Neuron (in vitro differentiated cells): Measurements from ENCODE around the gene TECPR2.

Experiments used
- H2AFZ ChIP-seq: one replicate; pipeline ENCODE4 v1.6.1; 2013; ENCODE audit warnings: low read depth, mild to moderate bottlenecking, inconsistent platforms, low read length, moderate library complexity
- H3K27me3 ChIP-seq: one replicate; pipeline ENCODE4 v1.6.1; 2013; ENCODE audit warnings: low read length; ENCODE audit not compliant: insufficient read depth
- H3K36me3 ChIP-seq: one replicate; pipeline ENCODE4 v1.6.1; 2013; ENCODE audit warnings: low read length; ENCODE audit not compliant: insufficient read depth
- H3K4me1 ChIP-seq: one replicate; pipeline ENCODE4 v1.6.1; 2013; ENCODE audit warnings: low read length; ENCODE audit not compliant: insufficient read depth
- H3K4me3 ChIP-seq: 2 replicates; pipeline ENCODE4 v1.5.1; 2013; ENCODE audit warnings: mild to moderate bottlenecking, low read length, moderate library complexity
- H3K9me3 ChIP-seq: one replicate; pipeline ENCODE4 v1.6.1; 2013; ENCODE audit warnings: low read length

The TECPR2 gene

GRCh38 chr14:102493096-102493495 is 130.4 kb downstream of the TECPR2 start:
- no peaks in the 10 kb centered on the region for H3K9me3 ChIP-seq
- H3K4me3 ChIP-seq: no peak overlapping the region
- no peak overlapping the region for H2AFZ ChIP-seq
- H3K27me3 ChIP-seq: no peaks in the 10 kb centered on the region
- peaks cover under 1% of the 10 kb centered on the region for H3K36me3 ChIP-seq
- no peaks in the 10 kb centered on the region for H3K4me1 ChIP-seq

GRCh38 chr14:102493585-102493984 is 130.8 kb downstream of the TECPR2 start:
- H3K27me3 ChIP-seq: no peaks in the 10 kb centered on the region
- peaks cover 5% of the 10 kb centered on the region for H3K36me3 ChIP-seq
- no peak overlapping the region for H2AFZ ChIP-seq
- no peaks in the 10 kb centered on the region for H3K9me3 ChIP-seq
- no peak overlapping the region for H3K4me3 ChIP-seq
- no peaks in the 10 kb centered on the region for H3K4me1 ChIP-seq

GRCh38 chr14:102495491-102496330 is 133.0 kb downstream of the TECPR2 start:
- Histone ChIP-seq H3K4me3 (no peak overlapping the region), H3K4me1 (no peaks in the 10 kb centered on the region), H3K9me3 (no peaks in the 10 kb centered on the region), H3K27me3 (no peaks in the 10 kb centered on the region), H3K36me3 (peaks cover 11% of the 10 kb centered on the region), H2AFZ (no peak overlapping the region)

GRCh38 chr14:102496331-102496691 is 133.6 kb downstream of the TECPR2 start:
- Histone ChIP-seq H3K9me3 (no peaks in the 10 kb centered on the region), H3K4me1 (no peaks in the 10 kb centered on the region), H2AFZ (no peak overlapping the region), H3K27me3 (no peaks in the 10 kb centered on the region), H3K4me3 (no peak overlapping the region), H3K36me3 (peaks cover 11% of the 10 kb centered on the region)

- peaks cover 11% of the 10 kb centered on the region for H3K36me3 ChIP-seq
- no peaks in the 10 kb centered on the region for H3K4me1 ChIP-seq
- no peaks in the 10 kb centered on the region for H3K9me3 ChIP-seq
- no peaks in the 10 kb centered on the region for H3K27me3 ChIP-seq
- no peak overlapping the region for H2AFZ ChIP-seq
- no peak overlapping the region for H3K4me3 ChIP-seq
Observed at GRCh38 chr14:102496958-102497744, 134.4 kb downstream of the TECPR2 start.

- Histone ChIP-seq H3K27me3 (no peaks in the 10 kb centered on the region), H3K9me3 (no peaks in the 10 kb centered on the region), H3K4me1 (no peaks in the 10 kb centered on the region), H3K36me3 (peaks cover 11% of the 10 kb centered on the region), H3K4me3 (no peak overlapping the region), H2AFZ (no peak overlapping the region)
Observed at GRCh38 chr14:102497998-102498677, 135.4 kb downstream of the TECPR2 start.

- no peak overlapping the region for H3K4me3 ChIP-seq
Observed at GRCh38 chr14:102498678-102499265, 136.0 kb downstream of the TECPR2 start.

GRCh38 chr14:102499401-102500157 is 136.8 kb downstream of the TECPR2 start:
- Histone ChIP-seq H3K36me3 (peaks cover 11% of the 10 kb centered on the region), H3K4me3 (no peak overlapping the region), H3K27me3 (no peaks in the 10 kb centered on the region), H3K4me1 (peaks cover under 1% of the 10 kb centered on the region), H3K9me3 (no peaks in the 10 kb centered on the region), H2AFZ (no peak overlapping the region)

More at GRCh38 chr14:102498678-102499265, 136.0 kb downstream of the TECPR2 start:
- Histone ChIP-seq H3K27me3 (no peaks in the 10 kb centered on the region), H2AFZ (no peak overlapping the region), H3K36me3 (peaks cover 11% of the 10 kb centered on the region), H3K9me3 (no peaks in the 10 kb centered on the region), H3K4me1 (no peaks in the 10 kb centered on the region)

- Histone ChIP-seq H3K4me3 (no peak overlapping the region), H3K9me3 (no peaks in the 10 kb centered on the region), H3K4me1 (peaks cover 3% of the 10 kb centered on the region), H2AFZ (no peak overlapping the region), H3K36me3 (peaks cover 11% of the 10 kb centered on the region), H3K27me3 (no peaks in the 10 kb centered on the region)
Observed at GRCh38 chr14:102500158-102500662, 137.5 kb downstream of the TECPR2 start.

GRCh38 chr14:102500713-102501112 is 138.0 kb downstream of the TECPR2 start:
- no peak overlapping the region for H3K4me3 ChIP-seq
- no peak overlapping the region for H2AFZ ChIP-seq
- H3K36me3 ChIP-seq: peaks cover 12% of the 10 kb centered on the region
- H3K27me3 ChIP-seq: no peaks in the 10 kb centered on the region
- H3K9me3 ChIP-seq: no peaks in the 10 kb centered on the region
- peaks cover 3% of the 10 kb centered on the region for H3K4me1 ChIP-seq

- H3K9me3 ChIP-seq: no peaks in the 10 kb centered on the region
- no peak overlapping the region for H2AFZ ChIP-seq
- H3K36me3 ChIP-seq: peaks cover 23% of the 10 kb centered on the region
- no peaks in the 10 kb centered on the region for H3K27me3 ChIP-seq
- no peak overlapping the region for H3K4me3 ChIP-seq
- H3K4me1 ChIP-seq: peaks cover 3% of the 10 kb centered on the region
Observed at GRCh38 chr14:102501751-102502315, 139.1 kb downstream of the TECPR2 start.

GRCh38 chr14:102502571-102502970 is 139.8 kb downstream of the TECPR2 start:
- no peaks in the 10 kb centered on the region for H3K9me3 ChIP-seq

More at GRCh38 chr14:102502571-102502970, 139.8 kb downstream of the TECPR2 start:
- Histone ChIP-seq H2AFZ (no peak overlapping the region), H3K36me3 (peaks cover 29% of the 10 kb centered on the region), H3K4me3 (no peak overlapping the region), H3K4me1 (peaks cover 3% of the 10 kb centered on the region), H3K27me3 (no peaks in the 10 kb centered on the region)
